HG03025 (cell line): Measurements from ENCODE around the gene MARVELD1.
"Not testable (repeated sequence)": the region's sequence is repeated elsewhere in the genome, so short reads cannot be mapped to it uniquely, and the experiment has no call there.

Experiments used
- ATAC-seq: cut with Tn5 transposase; IDR thresholded peaks from one replicate; pipeline ENCODE4 v1.9.1; 2021; ENCODE audit warnings: mild to moderate bottlenecking, moderate library complexity; ENCODE audit not compliant: unreplicated experiment, low FRiP score

Gene MARVELD1

DNA sequence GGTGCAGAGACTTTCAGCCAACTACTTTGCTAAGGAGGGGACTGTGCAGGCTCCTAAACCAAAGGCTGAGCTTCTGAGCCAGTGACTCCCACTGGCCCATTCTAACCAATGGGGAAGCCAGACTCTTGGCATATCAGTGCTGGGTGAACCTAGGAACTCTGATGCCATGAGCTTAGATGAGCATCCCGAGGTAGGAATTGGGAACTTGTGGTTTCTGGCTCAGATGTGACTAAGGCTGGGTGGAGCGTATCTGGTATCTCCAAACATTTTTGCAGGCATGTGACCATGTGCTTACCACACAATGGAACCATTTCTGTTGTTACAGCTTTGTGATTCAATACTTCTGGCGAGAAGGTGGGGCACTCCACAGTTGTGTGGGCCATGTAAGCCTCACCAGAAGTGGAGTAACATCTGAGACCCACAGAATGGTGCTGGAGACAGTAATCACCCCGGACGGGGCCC, 23.9 kb upstream of the MARVELD1 start:
- no peak for ATAC-seq

- ATAC-seq, result no peak
These were observed 23.4 kb upstream of the MARVELD1 start for GRCh38 chr10:97690133-97690532.

DNA sequence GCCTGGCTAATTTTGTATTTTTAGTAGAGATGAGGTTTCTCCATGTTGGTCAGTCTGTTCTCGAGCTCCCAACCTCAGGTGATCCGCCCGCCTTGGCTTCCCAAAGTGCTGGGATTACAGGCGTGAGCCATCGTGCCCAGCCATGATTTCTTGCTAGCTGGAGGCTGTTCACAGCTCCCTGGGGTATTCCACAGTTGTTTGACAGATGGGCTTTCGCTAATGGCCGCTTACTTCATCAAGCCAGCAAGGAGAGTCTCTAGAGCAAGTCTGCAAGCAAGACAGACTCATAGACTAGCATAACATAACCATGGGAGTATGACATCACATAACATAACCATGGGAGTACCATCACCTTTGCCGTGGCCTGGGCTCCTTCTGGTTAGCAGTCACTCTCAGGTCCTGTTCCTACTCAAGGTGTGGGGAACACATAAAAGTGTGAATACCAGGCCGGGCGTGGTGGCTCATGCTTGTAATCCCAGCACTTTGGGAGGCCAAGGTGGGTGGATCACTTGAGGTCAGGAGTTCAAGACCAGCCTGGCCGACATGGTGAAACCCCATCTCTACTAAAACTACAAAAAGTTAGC, 15.4 kb upstream of the MARVELD1 start:
- ATAC-seq, result not testable (repeated sequence)

DNA sequence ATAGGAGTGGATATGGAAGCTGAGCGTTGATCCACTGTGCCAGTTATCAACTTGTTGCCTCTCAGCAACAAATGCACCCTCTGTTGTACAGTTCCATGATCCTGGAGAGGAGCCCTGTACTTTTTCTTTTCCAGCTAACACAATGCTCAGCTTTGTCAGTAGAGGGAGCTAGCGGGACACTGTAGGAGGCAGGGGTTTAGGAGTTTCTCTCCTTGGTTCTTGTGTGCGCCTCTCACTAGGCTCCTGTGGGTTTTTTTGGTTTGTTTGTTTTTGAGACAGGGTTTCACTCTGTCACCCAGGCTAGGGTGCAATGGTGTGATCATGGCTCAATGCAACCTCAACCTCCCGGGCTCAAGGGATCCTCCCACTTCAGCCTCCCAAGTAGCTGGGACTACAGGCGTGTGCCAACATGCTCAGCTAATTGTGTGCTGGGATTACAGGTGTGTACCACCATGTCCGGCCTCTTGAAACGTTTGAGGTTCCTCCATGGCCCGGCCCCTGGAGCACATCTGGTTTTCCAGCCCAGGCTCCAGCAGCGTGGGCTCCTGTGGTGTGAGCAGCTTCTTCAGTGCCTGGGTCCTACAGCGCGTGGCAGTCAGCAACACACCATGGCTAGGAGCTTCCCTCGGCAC, 12.0 kb upstream of the MARVELD1 start:
- no peak for ATAC-seq

GRCh38 chr10:97703398-97704067, 10.0 kb upstream of the MARVELD1 start:
- no peak for ATAC-seq

DNA sequence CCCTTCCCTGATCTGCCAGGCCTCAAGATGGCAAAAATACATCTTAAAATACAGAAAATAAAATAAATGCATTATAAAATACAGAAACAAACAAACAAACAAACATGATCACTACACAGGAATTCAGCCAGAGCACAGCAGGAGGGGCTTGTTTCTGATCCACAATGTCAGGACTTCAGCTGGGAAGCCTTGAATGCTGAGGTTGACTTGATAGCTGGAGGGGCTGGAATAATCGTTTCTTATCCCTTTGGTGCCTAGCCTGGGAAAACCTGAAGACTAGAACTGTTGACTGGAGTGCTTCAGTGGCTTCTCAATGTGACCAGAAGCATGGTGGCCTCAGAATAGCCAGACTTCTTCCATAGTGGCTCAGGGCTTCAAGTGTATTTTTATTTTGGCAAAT, 9.2 kb upstream of the MARVELD1 start:
- ATAC-seq, result no peak

DNA sequence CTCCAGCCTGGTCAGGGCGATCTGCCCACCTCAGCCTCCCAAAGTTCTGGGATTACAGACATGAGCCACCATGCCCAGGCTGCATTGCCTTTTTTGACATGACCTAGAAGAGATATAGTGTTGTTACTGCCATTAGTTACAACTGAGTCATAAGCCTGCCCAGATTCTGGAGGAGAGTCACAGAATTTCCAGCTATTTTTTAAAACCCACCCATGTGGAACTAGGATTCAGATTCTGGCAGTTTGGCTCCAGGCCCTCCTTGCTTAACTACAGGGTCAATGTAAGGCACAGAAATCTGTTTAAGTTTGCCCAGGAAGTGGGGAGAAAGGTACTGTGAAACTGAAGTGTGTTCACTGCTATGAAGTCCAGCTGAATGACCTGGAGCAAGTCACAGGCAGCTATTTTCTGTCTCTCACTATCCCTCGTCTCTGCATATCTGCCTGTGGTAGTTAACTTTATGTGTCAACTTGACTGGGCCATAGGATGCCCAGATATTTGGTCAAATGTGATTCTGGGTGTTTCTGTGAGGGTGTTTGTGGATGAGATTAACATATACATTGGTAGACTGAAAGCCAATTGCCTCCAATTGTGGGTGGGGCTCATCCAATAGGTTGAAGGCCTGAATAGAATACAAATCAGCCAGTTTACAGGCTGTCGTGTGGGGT, 8.4 kb upstream of the MARVELD1 start:
- ATAC-seq, result no peak

DNA sequence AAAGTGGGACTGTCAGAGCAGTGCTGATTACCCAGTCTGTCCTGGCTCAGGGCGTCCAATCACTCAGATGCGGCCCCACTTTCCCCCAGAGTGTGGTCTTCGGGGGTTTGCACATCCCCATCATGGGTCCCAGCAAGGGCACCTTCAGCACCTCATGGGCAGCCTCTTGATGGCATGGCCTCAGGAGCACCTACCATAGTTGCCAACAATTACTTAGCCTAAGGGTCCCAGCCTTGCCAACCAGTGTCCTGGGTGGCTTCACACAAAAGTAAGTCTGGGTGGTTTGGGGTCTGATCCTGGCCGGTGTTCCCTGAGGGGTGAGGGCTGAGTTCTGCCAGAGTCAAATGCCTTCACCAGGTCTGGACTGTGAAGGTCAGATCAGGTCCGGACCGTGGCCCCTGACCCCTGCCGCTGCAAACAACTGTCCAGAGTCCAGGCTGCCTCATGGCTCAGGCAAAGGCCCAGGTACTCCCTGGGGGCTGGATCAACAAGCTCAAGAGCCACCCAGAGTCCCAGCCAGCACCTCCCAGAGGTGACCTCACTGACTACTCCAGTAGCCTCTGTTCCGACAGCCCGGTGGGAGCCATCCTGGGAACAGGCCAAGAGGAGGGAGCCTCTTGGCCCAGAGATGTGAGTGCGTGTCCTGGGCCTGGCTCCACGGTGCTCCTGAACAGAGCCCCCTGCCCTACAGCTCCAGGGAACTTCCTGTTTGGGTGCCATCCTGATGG, 6.2 kb upstream of the MARVELD1 start:
- no peak for ATAC-seq

DNA sequence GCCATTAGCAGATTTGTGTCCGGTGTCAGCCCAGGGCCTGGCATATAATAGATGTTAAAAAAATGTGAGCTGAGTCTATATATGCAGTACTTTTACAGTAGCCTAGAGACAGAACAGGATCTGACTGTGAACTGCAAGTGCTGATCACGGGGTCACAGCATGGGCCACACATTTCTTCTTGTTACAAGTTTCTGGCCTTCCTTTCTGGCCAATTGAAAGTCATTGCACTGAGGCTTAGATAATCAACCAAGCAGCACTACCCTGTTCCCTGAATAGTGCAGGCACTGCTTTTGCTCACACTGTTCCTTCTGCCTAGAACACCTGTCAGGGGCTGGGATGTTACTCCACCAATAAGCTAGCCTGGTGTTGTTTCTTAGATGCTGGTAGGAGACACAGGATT, 5.4 kb upstream of the MARVELD1 start:
- no peak for ATAC-seq

DNA sequence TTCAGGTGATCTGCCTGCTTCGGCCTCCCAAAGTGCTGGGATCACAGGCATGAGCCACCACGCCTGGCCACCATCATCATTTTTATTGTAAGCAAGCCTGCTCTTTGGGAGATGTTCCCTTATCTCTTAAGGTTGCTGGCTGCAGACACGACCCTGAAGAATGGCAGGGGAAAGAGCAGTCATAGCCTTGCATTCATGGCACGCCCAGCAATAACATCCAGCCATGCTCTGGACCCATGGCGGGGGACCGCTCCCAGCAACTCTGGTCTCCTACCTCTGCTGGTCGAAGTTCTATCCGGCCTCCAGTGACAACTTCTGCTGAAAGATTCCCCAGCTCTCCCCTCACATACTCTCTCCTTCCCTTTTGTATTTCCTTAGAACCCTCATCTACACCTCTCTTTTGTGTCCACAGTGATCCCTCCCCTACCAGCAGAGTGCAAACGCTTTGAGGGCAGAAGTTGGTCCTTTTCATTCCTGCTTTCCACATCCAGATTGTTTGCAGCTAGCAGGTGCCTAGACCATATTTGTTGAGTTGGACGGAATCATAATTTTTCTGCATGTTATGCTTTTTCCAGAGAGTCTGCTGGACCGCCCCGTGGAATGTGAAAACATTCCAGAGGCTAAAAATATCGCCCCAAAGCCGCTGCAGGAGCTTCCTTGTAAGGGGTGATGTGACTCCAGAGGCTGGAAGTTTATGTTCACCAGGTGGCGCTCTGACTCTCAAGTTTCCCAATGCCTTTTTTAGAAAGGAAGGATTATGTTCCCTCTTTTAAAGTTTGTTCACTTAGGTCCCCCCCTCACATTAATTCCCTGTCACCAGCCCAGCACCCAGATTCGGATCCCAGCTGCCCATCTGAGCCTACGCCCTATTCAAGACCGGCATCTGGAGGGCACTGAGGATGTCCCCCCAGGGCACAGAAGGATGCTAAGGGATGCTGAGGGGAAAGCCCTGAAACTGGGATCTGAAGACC, 4.3 kb upstream of the MARVELD1 start:
- ATAC-seq, result no peak

DNA sequence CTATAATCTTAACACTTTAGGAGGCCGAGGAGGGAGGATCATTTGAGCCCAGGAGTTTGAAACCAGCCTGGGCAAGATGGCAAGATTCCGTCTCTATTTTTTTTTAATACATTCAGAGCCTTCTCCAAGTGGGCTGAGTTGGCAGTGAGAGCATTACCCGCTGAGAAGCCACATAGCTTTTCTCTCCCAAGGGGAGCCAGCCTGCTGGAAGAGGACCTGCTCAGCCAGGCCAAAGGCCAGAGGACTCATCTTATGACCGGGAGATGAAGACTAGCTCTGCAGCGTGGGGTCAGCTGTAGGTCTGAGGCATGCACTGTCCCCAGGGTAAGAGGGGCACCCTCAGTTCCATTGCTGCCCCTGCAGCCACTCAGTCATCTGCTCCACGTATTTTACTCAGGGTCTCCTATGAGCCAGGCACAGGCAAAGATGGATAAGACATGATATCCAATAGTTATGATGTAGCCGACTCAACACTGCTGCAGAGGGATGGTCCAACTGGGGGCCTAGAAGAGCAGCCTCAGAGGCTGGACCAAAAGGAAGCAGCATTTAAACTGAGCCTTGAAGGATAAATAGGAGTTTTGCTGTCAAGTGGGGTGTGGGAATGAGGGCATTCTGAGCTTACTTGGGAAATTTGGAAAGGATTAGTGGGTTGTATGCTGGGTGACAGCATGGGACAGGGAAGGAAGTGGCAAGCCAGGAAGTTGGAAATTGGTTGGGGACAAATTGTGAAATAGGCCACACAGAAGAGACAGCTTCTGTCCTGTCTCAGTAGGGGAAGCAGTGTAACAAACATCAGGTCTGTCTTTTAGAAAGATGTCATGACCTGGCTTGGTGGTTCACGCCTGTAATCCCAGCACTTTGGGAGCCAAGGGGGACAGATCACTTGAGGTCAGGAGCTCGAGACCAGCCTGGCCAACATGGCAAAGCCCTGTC, 1.6 kb upstream of the MARVELD1 start:
- ATAC-seq, result no peak

GRCh38 chr10:97713826-97714400, 383 bp downstream of the MARVELD1 start:
- ATAC-seq, result peak; percentile 56

GRCh38 chr10:97714401-97715258, 1.1 kb downstream of the MARVELD1 start:
- peak; percentile 30 for ATAC-seq

GRCh38 chr10:97715259-97715874, 1.8 kb downstream of the MARVELD1 start:
- no peak for ATAC-seq

GRCh38 chr10:97717627-97718026, 4.1 kb downstream of the MARVELD1 start:
- ATAC-seq, result no peak

- ATAC-seq, result no peak
These were observed 4.6 kb downstream of the MARVELD1 start for GRCh38 chr10:97718178-97718577.

- ATAC-seq, result no peak
These were observed 5.2 kb downstream of the MARVELD1 start for GRCh38 chr10:97718659-97719142.
